Erythroblast (primary cell): ENCODE measurements around the gene RREB1.

Source experiments
- GATA1 ChIP-seq: IDR thresholded peaks from 2 replicates; pipeline ENCODE4 v1.6.1; 2011; ENCODE audit warnings: low read depth, mild to moderate bottlenecking, control low read depth, low read length, moderate library complexity
- POLR2A ChIP-seq: IDR thresholded peaks from 2 replicates; pipeline ENCODE4 v1.6.1; 2011; ENCODE audit warnings: mild to moderate bottlenecking, low read length

DNA sequence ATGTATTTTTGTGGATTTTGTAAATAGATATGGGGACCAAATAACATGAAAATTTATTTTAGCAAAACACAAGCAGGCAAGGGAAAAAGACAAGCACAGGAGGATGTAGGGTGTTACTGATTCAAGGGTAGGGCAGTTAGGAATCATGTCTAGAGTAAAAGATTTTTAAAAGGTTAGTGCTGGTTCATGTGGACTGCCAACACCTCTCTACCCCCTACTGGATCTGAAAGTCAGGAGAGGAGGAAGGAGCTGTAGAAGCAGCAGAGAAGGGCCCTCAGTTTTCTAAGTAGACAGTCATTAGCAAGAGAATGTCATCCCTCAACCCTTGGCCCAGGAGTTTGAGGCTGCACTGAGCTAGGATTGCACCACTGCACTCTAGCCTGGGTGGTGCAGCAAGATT, 95.2 kb downstream of the RREB1 start:
- TF ChIP-seq POLR2A (no peak), GATA1 (no peak)
